OCI-LY3 (cell line): ENCODE measurements around the gene PROM2.
A peak's percentile ranks its signal among the peaks of the same experiment; 100 is the strongest.

Experiments used
- EZH2phosphoT487 ChIP-seq: fragments of 200-600 bp; shearing (Covaris generic); IDR thresholded peaks from 2 replicates; pipeline ENCODE4 v1.6.1; 2018; ENCODE audit warnings: antibody characterized with exemption, mixed run types, low read depth
- TF ChIP-seq, protein P1 (sequence below): fragments of 200-600, 300-600 bp; sonication (generic); IDR thresholded peaks from 2 replicates; pipeline ENCODE4 v1.5.1; 2014; ENCODE audit warnings: antibody characterized with exemption, low read length, low read depth

DNA sequence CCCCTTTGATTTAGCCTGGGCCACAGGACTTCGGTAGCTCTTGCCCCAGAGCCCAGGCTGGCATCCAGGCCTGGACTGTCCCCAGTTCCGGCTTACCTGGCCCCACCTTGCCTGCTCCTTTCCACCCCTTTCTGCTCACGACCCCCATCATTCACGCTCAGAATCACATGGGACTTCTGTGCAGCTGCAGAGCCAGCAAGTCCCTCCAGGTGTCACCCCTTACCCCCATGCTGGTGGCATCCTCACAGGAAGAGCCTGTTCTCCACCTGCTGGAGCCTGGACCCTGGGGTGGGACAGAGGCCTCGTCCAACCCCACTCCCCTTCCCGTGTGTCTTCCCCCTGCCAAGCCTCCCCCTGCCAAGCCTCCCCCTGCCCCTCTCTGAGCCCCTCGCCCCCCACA, 15.0 kb downstream of the PROM2 start:
- TF ChIP-seq, protein P1, sequence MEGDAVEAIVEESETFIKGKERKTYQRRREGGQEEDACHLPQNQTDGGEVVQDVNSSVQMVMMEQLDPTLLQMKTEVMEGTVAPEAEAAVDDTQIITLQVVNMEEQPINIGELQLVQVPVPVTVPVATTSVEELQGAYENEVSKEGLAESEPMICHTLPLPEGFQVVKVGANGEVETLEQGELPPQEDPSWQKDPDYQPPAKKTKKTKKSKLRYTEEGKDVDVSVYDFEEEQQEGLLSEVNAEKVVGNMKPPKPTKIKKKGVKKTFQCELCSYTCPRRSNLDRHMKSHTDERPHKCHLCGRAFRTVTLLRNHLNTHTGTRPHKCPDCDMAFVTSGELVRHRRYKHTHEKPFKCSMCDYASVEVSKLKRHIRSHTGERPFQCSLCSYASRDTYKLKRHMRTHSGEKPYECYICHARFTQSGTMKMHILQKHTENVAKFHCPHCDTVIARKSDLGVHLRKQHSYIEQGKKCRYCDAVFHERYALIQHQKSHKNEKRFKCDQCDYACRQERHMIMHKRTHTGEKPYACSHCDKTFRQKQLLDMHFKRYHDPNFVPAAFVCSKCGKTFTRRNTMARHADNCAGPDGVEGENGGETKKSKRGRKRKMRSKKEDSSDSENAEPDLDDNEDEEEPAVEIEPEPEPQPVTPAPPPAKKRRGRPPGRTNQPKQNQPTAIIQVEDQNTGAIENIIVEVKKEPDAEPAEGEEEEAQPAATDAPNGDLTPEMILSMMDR: peak; percentile 9; the same call in 1 of the 2 replicates
- TF ChIP-seq EZH2phosphoT487: no peak
